HL-60 (cell line): Measurements from ENCODE around the gene CRLF1.

Source experiments
- DNase-seq, 2 experiments: peaks; one replicate each; pipeline ENCODE4 v3.0.0-alpha.2; 2010 to 2020; ENCODE audit warnings: low read depth in 1 of 2, low spot score in 1 of 2
- H3K27ac ChIP-seq: fragments of 250-450 bp; sonication (Bioruptor Pico); replicated peaks from 2 replicates; pipeline ENCODE4 v1.5.1; 2020; ENCODE audit warnings: mild to moderate bottlenecking, moderate library complexity
- H3K27me3 ChIP-seq: fragments of 250-450 bp; sonication (Bioruptor Pico); 2 replicates; pipeline ENCODE4 v1.5.1; 2021; ENCODE audit warnings: mild to moderate bottlenecking, moderate library complexity; ENCODE audit not compliant: insufficient read depth, poor library complexity, severe bottlenecking
- H3K4me3 ChIP-seq: replicated peaks from 2 replicates; pipeline ENCODE4 v1.5.1; 2011; ENCODE audit warnings: mild to moderate bottlenecking, control low read depth, low read length; ENCODE audit not compliant: insufficient read depth
- CTCF ChIP-seq: IDR thresholded peaks from one replicate; pipeline ENCODE4 v1.5.1; 2011; ENCODE audit warnings: low read length, control low read depth, inconsistent platforms; ENCODE audit not compliant: insufficient read depth
- GABPA ChIP-seq: IDR thresholded peaks from 2 replicates; pipeline ENCODE4 v1.6.1; 2012; ENCODE audit warnings: low read depth
- POLR2AphosphoS5 ChIP-seq: IDR thresholded peaks from 2 replicates; pipeline ENCODE4 v1.6.1; 2012; ENCODE audit warnings: low read depth
- REST ChIP-seq: IDR thresholded peaks from 2 replicates; pipeline ENCODE4 v1.6.1; 2012; ENCODE audit warnings: low read depth; ENCODE audit not compliant: insufficient replicate concordance
- SPI1 ChIP-seq: IDR thresholded peaks from 2 replicates; pipeline ENCODE4 v1.6.1; 2012; ENCODE audit warnings: low read depth, mild to moderate bottlenecking, borderline replicate concordance

Gene CRLF1

GRCh38 chr19:18608102-18608804, 1.7 kb upstream of the CRLF1 start:
- TF ChIP-seq POLR2AphosphoS5: no peak
- TF ChIP-seq GABPA: no peak
- no peak for TF ChIP-seq CTCF
- TF ChIP-seq REST: no peak
- TF ChIP-seq SPI1: no peak
- H3K27me3 ChIP-seq: peaks cover 81% of the 10 kb centered on the region

GRCh38 chr19:18607226-18608101, 865 bp upstream of the CRLF1 start:
- no peak overlapping the region for H3K27ac ChIP-seq
- no peak overlapping the region for H3K4me3 ChIP-seq
- no peak for TF ChIP-seq GABPA
- no peak for TF ChIP-seq CTCF
- no peak for TF ChIP-seq REST
- no peak for TF ChIP-seq SPI1
- TF ChIP-seq POLR2AphosphoS5: no peak
- peaks cover 80% of the 10 kb centered on the region for H3K27me3 ChIP-seq
- DNase-seq: no peak

More at GRCh38 chr19:18608102-18608804, 1.7 kb upstream of the CRLF1 start:
- no peak for DNase-seq
- no peak overlapping the region for H3K4me3 ChIP-seq
- H3K27ac ChIP-seq: no peak overlapping the region

GRCh38 chr19:18605546-18606280, 886 bp downstream of the CRLF1 start:
- TF ChIP-seq REST (no peak), CTCF (no peak), POLR2AphosphoS5 (no peak)
- Histone ChIP-seq H3K27me3 (peaks cover 64% of the 10 kb centered on the region), H3K27ac (no peak overlapping the region), H3K4me3 (no peak overlapping the region)
- DNase-seq: no peak
